SK-N-SH (cell line): Measurements from ENCODE around the gene CHRM3. TPM values are rescaled to one million over a fixed set of nuclear protein-coding genes. Genes with fewer than 3 reads are reported as not detected.

Experiments
- CTCF ChIA-PET: fragments of 300-600, 350-600 bp; formaldehyde crosslinking; extraction: SDS; loops from one replicate; lab custom pipeline; 2021; lab: Yijun Ruan, JAX
- POLR2A ChIA-PET: fragments of 350-600 bp; sonication (Branson Sonifier 250); formaldehyde crosslinking; extraction: SDS; loops from one replicate; lab custom pipeline; 2020; ENCODE audit warnings: antibody characterized with exemption, inconsistent platforms; lab: Yijun Ruan, JAX
- DNase-seq: peaks from one replicate; pipeline ENCODE4 v3.0.0; 2012
- H2AFZ ChIP-seq: fragments of 200-600 bp; sonication (generic); 2 replicates; pipeline ENCODE4 v1.8.1; 2016; ENCODE audit warnings: antibody characterized with exemption, mild to moderate bottlenecking, low read depth
- H3F3A ChIP-seq: fragments of 200-600 bp; sonication (generic); replicated peaks from 2 replicates; pipeline ENCODE3; 2016; ENCODE audit warnings: antibody characterized with exemption, mild to moderate bottlenecking; ENCODE audit not compliant: insufficient read depth
- H3K27ac ChIP-seq, 2 experiments: fragments of 200-500 bp in 1 of 2; fragments of 200-600 bp in 1 of 2; sonication (Bioruptor generic) in 1 of 2; sonication (generic), shearing (Covaris generic) in 1 of 2; 2 replicates each; pipeline versions ENCODE4 v1.5.1 to v1.6.1; 2014 to 2016; ENCODE audit warnings: low read depth in 2 of 2, inconsistent platforms in 1 of 2, low read length in 1 of 2, mild to moderate bottlenecking in 1 of 2, mixed read lengths in 1 of 2
- H3K27me3 ChIP-seq: fragments of 200-600 bp; sonication (generic), shearing (Covaris generic); 2 replicates; pipeline ENCODE4 v1.6.1; 2016; ENCODE audit warnings: mixed run types; ENCODE audit not compliant: insufficient read depth
- H3K36me3 ChIP-seq, 2 experiments: fragments of 200-500 bp in 1 of 2; fragments of 200-600 bp in 1 of 2; sonication (Bioruptor generic) in 1 of 2; sonication (generic) in 1 of 2; replicated peaks in 1 of 2; 2 replicates each; pipeline versions ENCODE3 to v1.5.1; 2014 to 2016; ENCODE audit warnings: low read length in 1 of 2, mild to moderate bottlenecking in 1 of 2; ENCODE audit not compliant: insufficient read depth in 2 of 2, control insufficient read depth in 1 of 2
- H3K4me1 ChIP-seq, 2 experiments: fragments of 200-500 bp in 1 of 2; fragments of 200-600 bp in 1 of 2; sonication (Bioruptor generic) in 1 of 2; sonication (generic), shearing (Covaris generic) in 1 of 2; 2 replicates each; pipeline versions ENCODE4 v1.5.1 to v1.6.1; 2014 to 2016; ENCODE audit warnings: low read depth in 1 of 2, low read length in 1 of 2, mixed run types in 1 of 2; ENCODE audit not compliant: insufficient read depth in 2 of 2, control insufficient read depth in 1 of 2
- H3K4me2 ChIP-seq: fragments of 200-600 bp; sonication (generic), shearing (Covaris generic); 2 replicates; pipeline ENCODE4 v1.6.1; 2017; ENCODE audit warnings: mixed run types
- H3K4me3 ChIP-seq, 2 experiments: fragments of 200-500 bp in 1 of 2; fragments of 200-600 bp in 1 of 2; sonication (Bioruptor generic) in 1 of 2; sonication (generic), shearing (Covaris generic) in 1 of 2; 2 replicates each; pipeline versions ENCODE4 v1.5.1 to v1.8.1; 2014 to 2016; ENCODE audit warnings: low read depth in 2 of 2, inconsistent platforms in 1 of 2, low read length in 1 of 2, mild to moderate bottlenecking in 1 of 2, mixed read lengths in 1 of 2, moderate library complexity in 1 of 2
- H3K79me2 ChIP-seq: fragments of 200-600 bp; sonication (generic); 2 replicates; pipeline ENCODE4 v1.8.1; 2017; ENCODE audit warnings: mild to moderate bottlenecking; ENCODE audit not compliant: insufficient read depth
- H3K9ac ChIP-seq: fragments of 200-600 bp; sonication (generic); 2 replicates; pipeline ENCODE4 v1.6.1; 2017; ENCODE audit warnings: mixed run types
- H3K9me2 ChIP-seq: fragments of 200-600 bp; sonication (generic); 2 replicates; pipeline ENCODE4 v1.6.1; 2017; ENCODE audit warnings: mixed run types
- H3K9me3 ChIP-seq: fragments of 200-600 bp; sonication (generic); 2 replicates; pipeline ENCODE4 v1.6.1; 2017; ENCODE audit warnings: mixed run types, mild to moderate bottlenecking, moderate library complexity
- H4K20me1 ChIP-seq: fragments of 200-600 bp; sonication (generic); 2 replicates; pipeline ENCODE4 v1.6.1; 2017; ENCODE audit warnings: mild to moderate bottlenecking, mixed run types; ENCODE audit not compliant: insufficient read depth
- EZH2phosphoT487 ChIP-seq: fragments of 200-600 bp; sonication (generic); IDR thresholded peaks from 2 replicates; pipeline ENCODE4 v1.6.1; 2017; ENCODE audit warnings: low read depth, mixed run types, mild to moderate bottlenecking, antibody characterized with exemption, moderate library complexity, borderline replicate concordance
- FOSL2 ChIP-seq: IDR thresholded peaks from 2 replicates; pipeline ENCODE4 v1.4.0; 2012; ENCODE audit warnings: low read depth, mild to moderate bottlenecking, moderate library complexity, borderline replicate concordance
- FOXM1 ChIP-seq: IDR thresholded peaks from 2 replicates; pipeline ENCODE4 v1.4.0; 2012; ENCODE audit warnings: low read depth, mild to moderate bottlenecking
- MXI1 ChIP-seq: IDR thresholded peaks from 2 replicates; pipeline ENCODE4 v1.6.1; 2012; ENCODE audit warnings: mild to moderate bottlenecking, low read depth, low read length, improper control_type of control experiment
- NRF1 ChIP-seq: IDR thresholded peaks from 2 replicates; pipeline ENCODE4 v1.6.1; 2012; ENCODE audit warnings: low read depth, mild to moderate bottlenecking, low read length
- RAD21 ChIP-seq: IDR thresholded peaks from 2 replicates; pipeline ENCODE4 v1.6.1; 2012; ENCODE audit warnings: mild to moderate bottlenecking, low read length
- TEAD4 ChIP-seq: IDR thresholded peaks from 2 replicates; pipeline ENCODE4 v1.4.0; 2012; ENCODE audit warnings: mild to moderate bottlenecking, borderline replicate concordance; ENCODE audit not compliant: insufficient read depth
- YY1 ChIP-seq: IDR thresholded peaks from 2 replicates; pipeline ENCODE4 v1.4.0; 2012; ENCODE audit warnings: low read depth, mild to moderate bottlenecking
- WGBS: methylation state at CpG from one replicate; pipeline ENCODE4 v1.1.6; 2017; ENCODE audit warnings: low lambda C conversion rate; 5-methylcytosine and 5-hydroxymethylcytosine counted together
- polyA plus RNA-seq, 3 experiments: library from polyadenylated mRNA; depleted of rRNA; stranded (reverse); fragments of >200 nt; gene quantifications; 2 replicates each; pipeline ENCODE4 v1.2.3, GENCODE V29; 2012
- TF ChIP-seq, protein P1 (sequence below): fragments of 200-600 bp; sonication (generic); IDR thresholded peaks from 2 replicates; pipeline ENCODE4 v1.6.1; 2017; ENCODE audit warnings: antibody characterized with exemption, mild to moderate bottlenecking, moderate library complexity
- TF ChIP-seq, protein P2 (sequence below): fragments of 150-350 bp; IDR thresholded peaks from 2 replicates; pipeline ENCODE4 v1.6.1; 2016; ENCODE audit warnings: mild to moderate bottlenecking, low read depth, low read length
- TF ChIP-seq, protein P3 (sequence below): IDR thresholded peaks from 2 replicates; pipeline ENCODE4 v1.4.0; 2012; ENCODE audit warnings: low read depth, borderline replicate concordance
- TF ChIP-seq, protein P4 (sequence below): IDR thresholded peaks from 2 replicates; pipeline ENCODE4 v1.4.0; 2012; ENCODE audit warnings: low read depth, borderline replicate concordance

Gene CHRM3
- polyA plus RNA-seq, 1 of the 3 experiments (the other 2 are of a cell fraction), result 0.07 TPM

DNA sequence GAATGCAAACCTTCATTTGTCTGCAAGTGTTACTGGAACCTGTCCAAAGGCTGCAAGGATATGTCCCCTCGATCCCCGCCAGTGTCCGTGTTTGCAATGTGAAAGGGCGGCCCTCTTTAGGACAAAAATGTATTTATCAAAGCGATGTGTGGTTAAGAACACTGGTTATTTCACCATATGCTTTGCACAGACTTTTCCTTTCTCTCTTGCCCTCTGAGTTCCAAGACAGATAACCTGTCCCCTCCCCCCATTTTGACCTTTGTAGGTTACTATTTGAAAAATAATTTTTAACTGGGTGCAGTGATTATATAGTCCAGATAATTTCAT is 1.8 kb downstream of the CHRM3 start:
- H3K4me3 ChIP-seq, result peak overlapping the region in 1 of 2 experiments; percentile 49; a peak in 2 of 4 replicates
- H3F3A ChIP-seq, result no peaks in the 10 kb centered on the region
- POLR2A ChIA-PET, result interaction anchor here (3.3 kb wide), 1 partner anchor 509 kb away, joined by 17 read pairs; no protein-coding TSS in a partner anchor
- H3K36me3 ChIP-seq, result no peaks in the 10 kb centered on the region
- 0 out of 2 replicates have a peak overlapping the region, but pooled peaks have one; percentile 77 for H3K4me2 ChIP-seq
- H3K9me3 ChIP-seq, result no peaks in the 10 kb centered on the region
- WGBS, result 20% methylated on average over 5 of the region's 5 CpGs
- no peak overlapping the region for H3K9ac ChIP-seq
- peaks cover 0 to 22% of the 10 kb centered on the region in 2 experiments; a peak in 2 of 4 replicates for H3K4me1 ChIP-seq
- TF ChIP-seq MXI1 (no peak; the same call in 1 of the 2 replicates), FOXM1 (no peak), NRF1 (no peak), RAD21 (no peak), TEAD4 (no peak), FOSL2 (no peak)
- TF ChIP-seq, protein P1, sequence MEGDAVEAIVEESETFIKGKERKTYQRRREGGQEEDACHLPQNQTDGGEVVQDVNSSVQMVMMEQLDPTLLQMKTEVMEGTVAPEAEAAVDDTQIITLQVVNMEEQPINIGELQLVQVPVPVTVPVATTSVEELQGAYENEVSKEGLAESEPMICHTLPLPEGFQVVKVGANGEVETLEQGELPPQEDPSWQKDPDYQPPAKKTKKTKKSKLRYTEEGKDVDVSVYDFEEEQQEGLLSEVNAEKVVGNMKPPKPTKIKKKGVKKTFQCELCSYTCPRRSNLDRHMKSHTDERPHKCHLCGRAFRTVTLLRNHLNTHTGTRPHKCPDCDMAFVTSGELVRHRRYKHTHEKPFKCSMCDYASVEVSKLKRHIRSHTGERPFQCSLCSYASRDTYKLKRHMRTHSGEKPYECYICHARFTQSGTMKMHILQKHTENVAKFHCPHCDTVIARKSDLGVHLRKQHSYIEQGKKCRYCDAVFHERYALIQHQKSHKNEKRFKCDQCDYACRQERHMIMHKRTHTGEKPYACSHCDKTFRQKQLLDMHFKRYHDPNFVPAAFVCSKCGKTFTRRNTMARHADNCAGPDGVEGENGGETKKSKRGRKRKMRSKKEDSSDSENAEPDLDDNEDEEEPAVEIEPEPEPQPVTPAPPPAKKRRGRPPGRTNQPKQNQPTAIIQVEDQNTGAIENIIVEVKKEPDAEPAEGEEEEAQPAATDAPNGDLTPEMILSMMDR, result no peak
- TF ChIP-seq, protein P2, sequence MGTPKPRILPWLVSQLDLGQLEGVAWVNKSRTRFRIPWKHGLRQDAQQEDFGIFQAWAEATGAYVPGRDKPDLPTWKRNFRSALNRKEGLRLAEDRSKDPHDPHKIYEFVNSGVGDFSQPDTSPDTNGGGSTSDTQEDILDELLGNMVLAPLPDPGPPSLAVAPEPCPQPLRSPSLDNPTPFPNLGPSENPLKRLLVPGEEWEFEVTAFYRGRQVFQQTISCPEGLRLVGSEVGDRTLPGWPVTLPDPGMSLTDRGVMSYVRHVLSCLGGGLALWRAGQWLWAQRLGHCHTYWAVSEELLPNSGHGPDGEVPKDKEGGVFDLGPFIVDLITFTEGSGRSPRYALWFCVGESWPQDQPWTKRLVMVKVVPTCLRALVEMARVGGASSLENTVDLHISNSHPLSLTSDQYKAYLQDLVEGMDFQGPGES, result no peak
- TF ChIP-seq, protein P3, sequence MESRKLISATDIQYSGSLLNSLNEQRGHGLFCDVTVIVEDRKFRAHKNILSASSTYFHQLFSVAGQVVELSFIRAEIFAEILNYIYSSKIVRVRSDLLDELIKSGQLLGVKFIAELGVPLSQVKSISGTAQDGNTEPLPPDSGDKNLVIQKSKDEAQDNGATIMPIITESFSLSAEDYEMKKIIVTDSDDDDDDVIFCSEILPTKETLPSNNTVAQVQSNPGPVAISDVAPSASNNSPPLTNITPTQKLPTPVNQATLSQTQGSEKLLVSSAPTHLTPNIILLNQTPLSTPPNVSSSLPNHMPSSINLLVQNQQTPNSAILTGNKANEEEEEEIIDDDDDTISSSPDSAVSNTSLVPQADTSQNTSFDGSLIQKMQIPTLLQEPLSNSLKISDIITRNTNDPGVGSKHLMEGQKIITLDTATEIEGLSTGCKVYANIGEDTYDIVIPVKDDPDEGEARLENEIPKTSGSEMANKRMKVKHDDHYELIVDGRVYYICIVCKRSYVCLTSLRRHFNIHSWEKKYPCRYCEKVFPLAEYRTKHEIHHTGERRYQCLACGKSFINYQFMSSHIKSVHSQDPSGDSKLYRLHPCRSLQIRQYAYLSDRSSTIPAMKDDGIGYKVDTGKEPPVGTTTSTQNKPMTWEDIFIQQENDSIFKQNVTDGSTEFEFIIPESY, result no peak
- TF ChIP-seq, all 33 proteins: peak for 0
- Histone ChIP-seq H4K20me1 (no peaks in the 10 kb centered on the region), H3K27me3 (peaks cover 30% of the 10 kb centered on the region), H3K9me2 (no peaks in the 10 kb centered on the region), H3K27ac (peak overlapping the region in 1 of 2 experiments; percentile 89; a peak in 2 of 4 replicates), H3K79me2 (no peaks in the 10 kb centered on the region), H2AFZ (no peak overlapping the region)
- DNase-seq, result no peak
- CTCF ChIA-PET, result interaction anchor here (1.0 to 2.2 kb wide), 3 partner anchors 13 to 570 kb away, joined by 3 to 5 read pairs (median 3); no protein-coding TSS in a partner anchor

DNA sequence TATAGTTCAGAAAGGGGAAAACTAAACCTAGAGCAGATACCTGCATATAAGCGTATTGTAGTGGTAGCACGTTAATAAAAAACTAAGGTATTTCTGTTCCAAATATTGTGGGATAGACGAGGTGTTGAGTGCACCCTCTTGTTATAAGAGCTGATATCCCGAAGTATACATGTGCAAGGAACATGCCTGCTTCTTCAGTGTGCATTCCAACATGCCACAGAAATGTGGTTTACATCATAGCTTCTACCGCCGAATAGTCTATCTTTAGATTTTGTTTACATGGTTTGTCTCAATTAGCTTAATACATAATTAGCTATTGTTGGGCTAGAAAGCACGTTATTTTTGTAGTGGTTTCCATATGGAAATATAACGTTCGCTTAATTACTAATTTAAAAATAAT is 2.2 kb downstream of the CHRM3 start:
- Histone ChIP-seq H3K9me2 (no peaks in the 10 kb centered on the region), H3K36me3 (no peaks in the 10 kb centered on the region), H3K4me2 (no peak overlapping the region), H3K4me3 (peak overlapping the region in 1 of 2 experiments; percentile 49; a peak in 2 of 4 replicates), H3K79me2 (no peaks in the 10 kb centered on the region), H3F3A (no peaks in the 10 kb centered on the region), H2AFZ (no peak overlapping the region)
- 61% methylated on average over 9 of the region's 9 CpGs for WGBS
- DNase-seq, result no peak
- POLR2A ChIA-PET, result interaction anchor here (3.3 kb wide), 1 partner anchor 509 kb away, joined by 17 read pairs; no protein-coding TSS in a partner anchor
- TF ChIP-seq MXI1 (peak; percentile 39; the same call in 1 of the 2 replicates), EZH2phosphoT487 (no peak), YY1 (no peak)
- TF ChIP-seq, protein P4, sequence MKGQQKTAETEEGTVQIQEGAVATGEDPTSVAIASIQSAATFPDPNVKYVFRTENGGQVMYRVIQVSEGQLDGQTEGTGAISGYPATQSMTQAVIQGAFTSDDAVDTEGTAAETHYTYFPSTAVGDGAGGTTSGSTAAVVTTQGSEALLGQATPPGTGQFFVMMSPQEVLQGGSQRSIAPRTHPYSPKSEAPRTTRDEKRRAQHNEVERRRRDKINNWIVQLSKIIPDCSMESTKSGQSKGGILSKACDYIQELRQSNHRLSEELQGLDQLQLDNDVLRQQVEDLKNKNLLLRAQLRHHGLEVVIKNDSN, result no peak
- TF ChIP-seq, all 33 proteins: peak for 1
- Histone ChIP-seq H3K4me1 (peaks cover 0 to 25% of the 10 kb centered on the region in 2 experiments; a peak in 2 of 4 replicates), H3K27me3 (peaks cover 30% of the 10 kb centered on the region), H3K27ac (peak overlapping the region in 1 of 2 experiments; percentile 89; a peak in 2 of 4 replicates), H3K9me3 (no peaks in the 10 kb centered on the region), H4K20me1 (no peaks in the 10 kb centered on the region), H3K9ac (no peak overlapping the region)
- CTCF ChIA-PET, result interaction anchor here (0.7 to 1.2 kb wide), 3 partner anchors 504 to 570 kb away, joined by 3 read pairs; no protein-coding TSS in a partner anchor
